NK-92 (cell line): ENCODE data around the gene LCK.
"Not testable (repeated sequence)": the region's sequence is repeated elsewhere in the genome, so short reads cannot be mapped to it uniquely, and the experiment has no call there.

Experiments used
- DNase-seq: peaks from one replicate; lab custom pipeline; 2025; ENCODE audit not compliant: unreplicated experiment; lab: John Stamatoyannopoulos, UW

The LCK gene

GRCh38 chr1:32239790-32240139, 11.3 kb upstream of the LCK start:
- no peak for DNase-seq

- no peak for DNase-seq
Observed at GRCh38 chr1:32240140-32240951, 10.7 kb upstream of the LCK start.

GRCh38 chr1:32241001-32241763, 9.9 kb upstream of the LCK start:
- DNase-seq = no peak

- no peak for DNase-seq
Observed at GRCh38 chr1:32242341-32242851, 8.7 kb upstream of the LCK start.

GRCh38 chr1:32246888-32247273, 4.2 kb upstream of the LCK start, which contains the start of gene FAM167B:
TSS of gene FAM167B (plus strand) at chr1:32247222. CDS start at chr1:32247422, 200 bp downstream.
- no peak for DNase-seq

- DNase-seq = no peak
Observed at GRCh38 chr1:32247452-32247851, 3.6 kb upstream of the LCK start.

GRCh38 chr1:32247983-32248889, 2.8 kb upstream of the LCK start:
- DNase-seq = no peak

GRCh38 chr1:32249831-32250525, 1.1 kb upstream of the LCK start:
- DNase-seq = peak; percentile 43

GRCh38 chr1:32255072-32256071, 4.3 kb downstream of the LCK start:
- DNase-seq = no peak

- DNase-seq = no peak
Observed at GRCh38 chr1:32256473-32257226, 5.6 kb downstream of the LCK start.

- no peak for DNase-seq
Observed at GRCh38 chr1:32257227-32257508, 6.1 kb downstream of the LCK start.

GRCh38 chr1:32263236-32263593, 12.2 kb downstream of the LCK start:
- DNase-seq = not testable (repeated sequence)

GRCh38 chr1:32263744-32264143, 12.7 kb downstream of the LCK start:
- no peak for DNase-seq

- no peak for DNase-seq
Observed at GRCh38 chr1:32265846-32266245, 14.8 kb downstream of the LCK start.

GRCh38 chr1:32266921-32267591, 16.0 kb downstream of the LCK start:
- no peak for DNase-seq

GRCh38 chr1:32269744-32270143, 18.7 kb downstream of the LCK start:
- DNase-seq = no peak

GRCh38 chr1:32272557-32273390, 21.7 kb downstream of the LCK start:
- DNase-seq = no peak
